Activated CD8-positive, alpha-beta memory T cell treated with anti-CD3 and anti-CD28 coated beads, Interleukin-2, amount 50 U/mL, for 48 hours (primary cell): ENCODE measurements around the gene THSD4.

Source experiments
- DNase-seq: peaks from one replicate; pipeline ENCODE4 v3.0.0-alpha.2; 2020

THSD4 gene

DNA sequence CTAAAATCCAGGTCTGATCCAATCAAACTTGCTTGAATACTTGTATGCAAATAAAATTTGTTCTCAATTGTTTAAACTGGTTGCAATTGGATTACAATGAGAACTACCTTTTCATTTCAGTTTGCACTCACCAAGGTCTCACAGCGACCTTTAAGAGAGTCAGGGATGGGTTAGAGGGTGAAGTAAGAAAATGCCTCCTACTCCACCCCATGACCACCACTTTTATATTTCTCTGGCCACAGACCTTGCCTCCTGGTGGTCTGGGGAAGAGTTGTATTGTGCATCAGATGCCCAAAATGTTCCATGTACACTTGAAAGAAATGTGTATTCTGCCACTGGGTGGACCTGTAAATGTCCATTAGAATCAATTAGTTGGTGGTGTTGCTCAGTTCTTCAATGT, 16.4 kb upstream of the THSD4 start:
- DNase-seq = no peak

GRCh38 chr15:71103102-71103676, 12.1 kb upstream of the THSD4 start:
- DNase-seq = no peak

DNA sequence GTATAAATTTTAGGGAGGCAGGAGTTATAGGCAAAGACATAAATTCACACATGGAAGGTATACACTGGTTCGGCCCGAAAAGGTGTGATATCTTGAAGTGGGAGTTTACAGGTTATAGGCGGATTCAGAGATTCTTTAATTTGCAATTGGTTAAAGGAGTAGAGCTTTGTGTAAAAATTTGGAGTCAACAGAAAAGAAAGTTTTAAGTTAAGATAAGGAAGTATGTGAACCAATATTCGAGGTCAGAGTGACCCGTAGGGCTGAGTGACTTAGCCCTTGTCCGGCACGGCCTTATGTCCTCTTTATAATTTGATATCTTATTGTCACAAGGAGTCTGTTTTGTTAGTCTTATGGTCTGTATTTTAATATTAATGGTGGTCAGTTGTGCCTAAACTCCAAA, 10.6 kb upstream of the THSD4 start:
- DNase-seq = no peak

- no peak for DNase-seq
Observed at GRCh38 chr15:71105444-71105843, 9.8 kb upstream of the THSD4 start.

DNA sequence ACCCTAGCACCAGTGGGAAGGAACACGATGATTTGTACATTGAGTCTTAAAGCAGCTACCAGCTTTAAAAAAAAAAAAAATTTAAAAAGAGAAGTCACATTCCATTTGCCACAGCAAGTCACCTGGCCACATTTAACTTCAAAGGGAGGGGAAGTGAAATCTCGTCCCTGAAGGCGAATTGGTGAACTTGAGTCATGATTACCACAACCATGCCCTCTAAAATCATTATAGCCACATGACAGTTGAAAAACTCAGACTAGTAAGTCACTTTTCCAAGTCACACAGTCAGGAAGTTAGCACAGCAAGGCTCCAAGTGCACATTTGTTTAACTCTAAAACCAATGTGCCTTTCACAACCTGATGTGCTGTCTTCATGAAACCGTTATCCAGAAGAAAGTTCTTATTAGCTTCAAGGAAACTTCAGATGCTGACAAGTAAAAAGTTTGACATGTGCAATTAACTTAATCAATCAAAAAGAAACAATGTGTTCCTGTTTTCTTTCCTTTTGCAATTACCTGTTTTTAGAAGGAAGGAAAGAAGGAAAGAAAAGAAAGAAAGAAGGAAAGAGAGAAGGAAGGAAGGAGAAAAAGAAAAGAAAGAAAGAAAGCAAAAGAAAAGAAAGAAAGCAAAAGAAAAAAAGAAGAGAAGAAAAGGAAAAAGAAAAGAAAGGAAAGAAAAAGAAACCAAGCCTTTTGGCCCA, 8.3 kb upstream of the THSD4 start:
- DNase-seq = no peak

- no peak for DNase-seq
Observed at GRCh38 chr15:71107501-71107815, 7.8 kb upstream of the THSD4 start.

DNA sequence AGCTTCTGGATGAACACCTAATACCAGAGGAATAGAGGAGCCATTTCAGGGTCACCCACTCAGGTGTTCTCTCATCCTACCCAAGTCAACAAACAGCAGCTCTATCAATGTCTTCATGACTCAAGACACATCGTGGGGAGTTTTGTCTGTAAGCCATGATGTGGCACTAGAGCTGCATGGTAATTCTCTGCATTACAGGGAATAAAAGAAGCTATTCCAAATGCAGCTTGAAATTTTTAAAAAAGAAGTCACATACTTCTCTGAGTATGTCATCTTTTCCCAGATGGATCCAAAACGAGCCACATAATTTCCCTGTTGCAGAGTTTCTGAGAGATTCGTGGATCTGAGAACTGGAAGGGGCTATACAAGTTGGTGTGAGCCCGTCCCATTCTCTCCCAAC, 6.1 kb upstream of the THSD4 start:
- no peak for DNase-seq

DNA sequence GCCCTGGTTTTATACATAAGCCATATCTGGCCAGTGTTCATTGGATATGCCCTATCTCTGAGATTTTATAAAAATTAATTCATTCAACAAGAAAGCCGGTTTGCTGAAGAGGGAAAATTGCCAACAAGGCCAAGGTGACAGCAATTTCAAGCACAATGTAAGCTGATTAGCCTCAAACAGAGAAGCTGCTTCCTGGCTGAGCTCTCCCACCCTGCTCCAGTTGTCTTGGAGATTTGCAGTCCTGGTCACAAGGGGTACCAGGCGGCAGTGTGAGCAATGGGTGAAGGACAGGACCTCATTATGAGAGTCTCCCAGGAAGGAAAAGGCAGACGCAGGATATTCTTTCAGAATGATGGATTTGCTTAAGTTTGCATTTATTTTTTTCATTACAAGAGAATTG, 5.4 kb upstream of the THSD4 start:
- DNase-seq = no peak

DNA sequence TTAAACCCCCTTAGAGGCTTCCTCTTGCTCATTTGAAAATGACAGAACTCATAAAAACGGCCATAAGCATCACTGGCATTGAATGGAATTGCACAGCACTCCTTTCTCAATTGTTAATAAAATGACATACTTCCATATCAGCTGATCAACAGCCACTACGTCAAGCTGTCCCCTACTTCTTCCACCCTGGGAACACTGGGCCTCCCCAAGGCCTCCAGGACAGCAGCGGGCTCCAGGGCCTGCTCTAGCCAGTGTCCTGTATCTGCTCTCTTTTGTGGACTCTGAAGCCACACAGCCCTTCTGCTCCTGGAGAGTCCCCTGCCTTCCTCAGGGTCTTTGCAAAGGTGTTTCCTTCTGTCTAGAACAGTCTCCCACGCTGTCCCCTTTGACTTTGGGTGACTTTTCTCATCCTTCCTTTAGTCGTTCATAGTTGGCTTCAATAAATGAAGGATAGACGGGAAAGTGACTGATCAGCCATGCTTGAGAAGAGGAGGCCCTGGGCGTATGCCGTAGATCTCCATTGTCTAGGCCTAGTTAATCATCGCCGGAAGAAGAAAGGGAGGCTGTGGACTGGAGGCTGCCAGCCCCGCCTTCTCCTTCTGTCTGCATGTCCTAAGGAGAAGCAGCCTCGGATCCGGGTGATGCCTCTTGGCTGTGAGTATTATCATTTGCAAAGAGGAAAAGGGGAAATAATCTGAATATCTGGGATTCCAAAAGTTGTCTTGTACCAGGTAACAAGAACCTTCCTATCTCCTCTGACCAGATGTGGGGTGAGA, 4.7 kb upstream of the THSD4 start:
- no peak for DNase-seq

GRCh38 chr15:71111181-71111565, 4.1 kb upstream of the THSD4 start:
- DNase-seq = no peak

- DNase-seq = no peak
Observed at GRCh38 chr15:71111950-71112349, 3.3 kb upstream of the THSD4 start.

DNA sequence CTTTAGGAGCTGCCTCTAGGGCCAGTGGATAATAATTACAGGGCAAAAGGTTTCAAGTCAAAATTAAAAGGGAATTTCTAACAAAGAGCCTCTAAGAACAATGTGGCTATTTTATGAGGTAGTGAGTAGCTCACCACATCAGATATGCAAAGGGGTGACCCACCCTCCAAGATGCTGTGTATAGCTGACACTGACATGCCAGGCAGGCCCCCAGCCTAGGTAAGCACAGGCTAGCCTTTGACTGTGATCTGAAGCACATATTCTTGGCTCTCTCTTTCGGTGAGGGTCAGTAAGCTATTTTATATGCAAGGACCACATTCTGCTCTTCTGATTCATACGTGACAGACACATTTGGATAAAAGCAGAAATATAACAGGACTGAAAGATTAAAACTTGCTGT, 2.8 kb upstream of the THSD4 start:
- no peak for DNase-seq

DNA sequence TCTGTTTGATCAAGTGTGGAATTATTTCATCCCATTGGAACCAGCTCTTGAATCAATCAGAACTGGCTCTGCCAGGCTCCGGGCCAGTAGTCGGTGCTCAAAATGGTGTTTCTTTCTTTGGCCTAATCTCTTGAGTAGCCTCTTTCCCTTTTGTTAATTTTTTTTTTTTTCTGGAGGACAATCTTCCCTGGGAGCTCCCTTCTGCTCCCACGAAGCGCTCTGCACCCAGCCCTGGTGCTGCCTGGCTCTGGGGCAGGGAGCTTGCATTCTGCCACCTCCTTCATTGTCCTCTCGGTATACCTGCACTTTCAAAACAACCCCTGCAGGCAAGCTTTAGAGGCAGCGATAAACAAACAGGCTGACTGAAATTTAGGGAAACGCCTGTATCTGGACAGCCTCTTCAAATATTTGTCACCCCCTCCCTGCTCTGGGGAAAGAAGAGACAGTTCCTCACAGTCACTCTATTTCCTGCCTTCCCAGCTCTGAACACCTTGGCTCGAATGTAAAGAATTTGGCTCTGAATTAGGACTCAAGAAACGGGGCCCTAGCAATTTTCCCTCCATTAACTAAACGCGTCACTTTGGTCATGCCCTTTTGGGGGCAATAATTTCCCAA, 1.1 kb upstream of the THSD4 start:
- DNase-seq = no peak

GRCh38 chr15:71115567-71116351, 488 bp downstream of the THSD4 start:
- peak; percentile 59 for DNase-seq

DNA sequence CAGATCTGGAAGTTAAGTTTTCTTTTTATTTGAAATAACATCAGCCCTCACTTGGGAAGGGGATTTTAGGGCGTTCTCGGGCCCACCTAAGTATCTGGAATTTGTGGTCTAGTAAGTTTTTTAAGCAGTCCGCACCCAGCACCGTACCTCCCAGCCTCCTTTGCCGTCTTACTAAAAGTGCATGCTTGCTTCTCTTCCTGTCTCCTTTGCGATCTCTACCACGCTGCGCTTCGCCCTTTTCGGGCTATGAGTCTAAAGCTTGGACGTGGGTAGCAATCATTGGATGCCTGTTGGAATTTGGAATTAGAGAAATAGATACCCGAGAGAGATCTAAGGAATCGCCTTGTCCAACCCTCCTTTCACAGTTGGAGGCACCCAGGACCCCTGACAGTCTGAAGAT, 1.1 kb downstream of the THSD4 start:
- DNase-seq = no peak

GRCh38 chr15:71116942-71117341, 1.7 kb downstream of the THSD4 start:
- DNase-seq = no peak

DNA sequence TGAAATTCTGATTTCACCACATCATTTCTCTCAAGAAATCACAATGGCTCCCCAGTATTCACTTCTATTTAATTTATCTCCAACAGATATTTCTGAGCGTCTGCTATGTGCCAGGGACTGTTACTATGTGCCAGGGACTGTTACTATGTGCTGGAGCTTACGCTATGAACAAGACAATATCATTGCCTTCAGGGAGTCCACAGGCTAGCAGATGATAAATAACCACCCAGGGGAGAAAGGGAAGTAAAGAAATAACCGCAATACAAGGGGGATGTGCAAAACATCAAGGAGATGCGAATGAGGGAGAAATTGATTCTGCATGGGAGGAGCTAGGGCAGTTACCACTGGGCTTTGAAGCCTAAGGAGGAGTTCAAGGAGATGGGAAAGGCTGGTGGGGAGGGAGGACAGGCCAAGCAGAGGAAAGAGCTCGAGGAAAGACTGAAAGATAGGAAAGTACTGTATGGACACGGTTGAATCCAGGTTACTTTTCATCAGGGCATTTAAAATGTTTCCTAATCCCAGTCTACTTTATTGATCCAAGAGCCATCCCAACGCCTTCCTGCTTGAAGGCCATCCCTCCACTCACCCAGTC, 2.5 kb downstream of the THSD4 start:
- DNase-seq = no peak

- DNase-seq = no peak
Observed at GRCh38 chr15:71118345-71118744, 3.1 kb downstream of the THSD4 start.

GRCh38 chr15:71118881-71119632, 3.8 kb downstream of the THSD4 start:
- DNase-seq = no peak

DNA sequence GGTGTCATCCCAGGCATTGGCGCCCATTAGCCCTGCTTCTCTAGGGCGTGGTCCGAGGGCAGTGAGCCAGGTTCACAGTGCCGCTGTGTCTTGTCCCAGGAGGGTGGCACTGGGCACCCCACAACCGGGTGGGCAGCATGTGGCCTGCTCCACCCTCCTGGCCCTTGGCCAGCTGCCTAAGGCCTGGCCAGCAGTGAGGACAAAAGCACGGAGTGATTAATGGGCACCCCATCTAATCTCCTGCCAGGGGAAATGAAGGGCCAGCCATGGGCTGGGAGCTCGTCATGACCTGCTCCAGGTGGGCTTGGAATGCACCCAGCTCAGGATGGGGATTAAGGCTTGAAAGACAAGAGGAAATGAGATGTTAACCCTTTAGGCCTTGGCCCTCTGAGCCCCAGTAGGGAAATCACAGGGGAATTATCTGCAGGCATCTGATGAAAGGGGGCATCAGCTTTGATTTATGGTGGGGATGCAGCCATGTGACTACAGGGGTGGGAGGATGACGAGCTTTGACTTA, 5.2 kb downstream of the THSD4 start:
- DNase-seq = no peak

GRCh38 chr15:71121442-71121841, 6.2 kb downstream of the THSD4 start:
- no peak for DNase-seq
